Activated naive CD8-positive, alpha-beta T cell treated with anti-CD3 and anti-CD28 coated beads, Interleukin-2, amount 50 U/mL, for 24 hours (primary cell): ENCODE results near the gene IL1RAPL1.
"Not testable (repeated sequence)": the region's sequence is repeated elsewhere in the genome, so short reads cannot be mapped to it uniquely, and the experiment has no call there.

Source experiments
- ATAC-seq: fragments of 150-1000 bp; cut with Tn5 transposase; one replicate; pipeline ENCODE4 v1.10.0; 2021
- DNase-seq: peaks from one replicate; pipeline ENCODE4 v3.0.0; 2021
- H3K27ac Mint-ChIP-seq: one replicate; pipeline ENCODE4 v1.8.0; 2021; ENCODE audit warnings: mild to moderate bottlenecking, mixed read lengths
- H3K27me3 Mint-ChIP-seq: one replicate; pipeline ENCODE4 v1.8.0; 2021; ENCODE audit warnings: mixed read lengths
- H3K36me3 Mint-ChIP-seq: one replicate; pipeline ENCODE4 v1.8.0; 2021; ENCODE audit warnings: low read depth, mixed read lengths
- H3K4me1 Mint-ChIP-seq: one replicate; pipeline ENCODE4 v1.8.0; 2021; ENCODE audit warnings: mixed read lengths
- H3K4me3 Mint-ChIP-seq: one replicate; pipeline ENCODE4 v1.8.0; 2021; ENCODE audit warnings: mild to moderate bottlenecking, moderate library complexity, mixed read lengths
- H3K9me3 Mint-ChIP-seq: one replicate; pipeline ENCODE4 v1.8.0; 2021; ENCODE audit warnings: mixed read lengths

The IL1RAPL1 gene

DNA sequence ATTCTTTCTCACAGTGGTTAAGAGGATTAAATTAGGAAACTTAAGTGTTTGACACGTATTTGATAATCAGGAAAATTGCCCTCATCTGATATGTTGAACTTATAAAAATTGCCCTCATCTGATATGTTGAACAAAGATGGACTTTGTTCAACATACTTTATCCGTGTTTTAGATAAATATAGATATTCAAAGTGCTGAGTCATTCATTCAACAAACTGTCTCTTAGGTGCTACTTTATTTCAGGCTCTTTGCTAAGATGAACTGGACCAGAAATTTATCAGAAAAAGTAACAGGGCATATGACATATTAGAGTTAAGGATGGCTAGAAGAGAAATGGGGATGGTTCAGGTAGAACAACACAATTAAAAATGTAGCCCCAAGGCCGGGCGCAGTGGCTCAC is 81.7 kb downstream of the IL1RAPL1 start:
- Mint-ChIP-seq H3K27me3 (no peaks in the 10 kb centered on the region), H3K4me3 (no peak overlapping the region), H3K9me3 (no peaks in the 10 kb centered on the region), H3K36me3 (no peaks in the 10 kb centered on the region), H3K4me1 (no peaks in the 10 kb centered on the region), H3K27ac (no peak overlapping the region)
- DNase-seq (no peak), ATAC-seq (no peak)

GRCh38 chrX:28670074-28670473 is 82.8 kb downstream of the IL1RAPL1 start:
- no peak for DNase-seq
- Mint-ChIP-seq H3K4me3 (no peak overlapping the region), H3K4me1 (no peaks in the 10 kb centered on the region), H3K9me3 (no peaks in the 10 kb centered on the region), H3K36me3 (no peaks in the 10 kb centered on the region), H3K27ac (no peak overlapping the region), H3K27me3 (no peaks in the 10 kb centered on the region)
- no peak for ATAC-seq

DNA sequence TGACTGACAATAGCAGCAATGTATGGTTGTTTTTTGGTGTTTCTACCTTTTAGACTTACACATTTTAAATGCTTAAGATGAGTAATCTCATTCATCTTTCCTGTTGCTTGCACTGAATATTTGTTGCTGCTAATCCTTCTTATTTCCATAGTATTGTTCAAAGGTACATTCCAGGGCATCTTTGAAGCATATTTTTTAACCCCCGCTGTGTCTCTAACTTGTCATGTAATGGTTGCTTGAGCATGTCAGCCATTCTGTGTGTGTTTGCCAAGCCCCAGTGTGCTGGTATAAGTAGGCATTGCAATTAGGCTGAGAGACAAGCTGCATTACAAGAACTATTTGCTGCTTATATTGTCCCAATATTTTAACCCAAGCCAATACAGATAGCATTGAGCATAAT is 87.9 kb downstream of the IL1RAPL1 start:
- Mint-ChIP-seq H3K4me3 (no peak overlapping the region), H3K36me3 (no peaks in the 10 kb centered on the region), H3K9me3 (no peaks in the 10 kb centered on the region), H3K27ac (no peak overlapping the region), H3K27me3 (no peaks in the 10 kb centered on the region), H3K4me1 (no peaks in the 10 kb centered on the region)
- no peak for ATAC-seq
- DNase-seq = no peak

GRCh38 chrX:28693101-28693500 is 105.9 kb downstream of the IL1RAPL1 start:
- Mint-ChIP-seq H3K4me3 (no peak overlapping the region), H3K36me3 (no peaks in the 10 kb centered on the region), H3K4me1 (no peaks in the 10 kb centered on the region), H3K9me3 (no peaks in the 10 kb centered on the region), H3K27me3 (no peaks in the 10 kb centered on the region), H3K27ac (no peak overlapping the region)
- DNase-seq = no peak
- ATAC-seq = no peak

DNA sequence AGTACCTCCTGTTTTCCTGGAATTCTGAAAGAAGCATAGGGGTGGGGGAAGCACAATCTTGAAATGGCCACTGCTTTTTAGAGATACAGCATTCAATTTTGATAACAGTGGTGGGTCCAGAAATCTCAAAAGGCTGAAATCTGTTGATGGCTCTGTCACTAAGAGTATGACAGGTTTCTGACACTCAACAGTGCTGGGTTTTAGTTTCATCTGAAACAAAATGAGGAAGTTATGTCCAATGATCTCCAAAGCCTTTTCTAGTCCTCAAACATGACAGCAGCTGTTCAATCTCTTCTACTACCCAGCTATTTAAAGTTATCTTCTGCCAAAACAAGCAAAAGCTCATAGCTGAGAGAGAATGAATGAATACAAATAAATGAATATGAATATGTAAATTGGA is 110.5 kb downstream of the IL1RAPL1 start:
- Mint-ChIP-seq H3K4me1 (no peaks in the 10 kb centered on the region), H3K27me3 (no peaks in the 10 kb centered on the region), H3K4me3 (no peak overlapping the region), H3K27ac (no peak overlapping the region), H3K36me3 (no peaks in the 10 kb centered on the region), H3K9me3 (no peaks in the 10 kb centered on the region)
- ATAC-seq (no peak), DNase-seq (no peak)

GRCh38 chrX:28701222-28701621 is 114.0 kb downstream of the IL1RAPL1 start:
- H3K36me3 Mint-ChIP-seq = no peaks in the 10 kb centered on the region
- no peak overlapping the region for H3K27ac Mint-ChIP-seq
- H3K27me3 Mint-ChIP-seq = no peaks in the 10 kb centered on the region
- DNase-seq (no peak), ATAC-seq (no peak)
- no peaks in the 10 kb centered on the region for H3K9me3 Mint-ChIP-seq
- H3K4me3 Mint-ChIP-seq = no peak overlapping the region
- H3K4me1 Mint-ChIP-seq = no peaks in the 10 kb centered on the region

GRCh38 chrX:28706964-28707363 is 119.7 kb downstream of the IL1RAPL1 start:
- peaks cover under 1% of the 10 kb centered on the region for H3K9me3 Mint-ChIP-seq
- H3K4me1 Mint-ChIP-seq = no peaks in the 10 kb centered on the region
- H3K27me3 Mint-ChIP-seq = no peaks in the 10 kb centered on the region
- no peak for DNase-seq
- H3K36me3 Mint-ChIP-seq = no peaks in the 10 kb centered on the region
- no peak for ATAC-seq
- no peak overlapping the region for H3K4me3 Mint-ChIP-seq
- H3K27ac Mint-ChIP-seq = no peak overlapping the region

DNA sequence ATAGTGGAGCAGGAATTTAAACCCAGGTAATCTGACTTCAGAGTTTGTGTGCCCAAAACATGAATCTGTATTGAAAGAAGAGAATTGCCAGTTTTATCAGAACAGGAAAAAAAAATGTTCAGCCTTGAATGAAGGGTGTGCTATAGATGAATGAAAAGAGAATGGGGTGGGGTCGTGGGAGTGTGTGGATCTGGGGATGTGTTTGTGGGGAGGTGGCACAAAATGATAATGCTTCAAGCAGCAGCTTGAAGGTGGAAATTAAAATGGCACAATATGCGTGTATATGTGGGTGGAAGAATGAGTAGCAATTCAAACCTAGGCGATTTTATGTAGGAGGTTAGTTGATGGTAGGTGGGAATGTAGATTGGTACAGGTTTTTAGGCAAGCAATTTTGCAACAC is 122.2 kb downstream of the IL1RAPL1 start:
- DNase-seq (no peak), ATAC-seq (no peak)
- no peak overlapping the region for H3K4me3 Mint-ChIP-seq
- H3K27me3 Mint-ChIP-seq = no peaks in the 10 kb centered on the region
- no peaks in the 10 kb centered on the region for H3K36me3 Mint-ChIP-seq
- H3K4me1 Mint-ChIP-seq = no peaks in the 10 kb centered on the region
- H3K27ac Mint-ChIP-seq = no peak overlapping the region
- H3K9me3 Mint-ChIP-seq = peaks cover 4% of the 10 kb centered on the region

GRCh38 chrX:28717864-28718263 is 130.6 kb downstream of the IL1RAPL1 start:
- Mint-ChIP-seq H3K9me3 (no peaks in the 10 kb centered on the region), H3K4me1 (no peaks in the 10 kb centered on the region), H3K27ac (no peak overlapping the region), H3K4me3 (no peak overlapping the region), H3K27me3 (no peaks in the 10 kb centered on the region), H3K36me3 (no peaks in the 10 kb centered on the region)
- ATAC-seq (no peak), DNase-seq (no peak)

DNA sequence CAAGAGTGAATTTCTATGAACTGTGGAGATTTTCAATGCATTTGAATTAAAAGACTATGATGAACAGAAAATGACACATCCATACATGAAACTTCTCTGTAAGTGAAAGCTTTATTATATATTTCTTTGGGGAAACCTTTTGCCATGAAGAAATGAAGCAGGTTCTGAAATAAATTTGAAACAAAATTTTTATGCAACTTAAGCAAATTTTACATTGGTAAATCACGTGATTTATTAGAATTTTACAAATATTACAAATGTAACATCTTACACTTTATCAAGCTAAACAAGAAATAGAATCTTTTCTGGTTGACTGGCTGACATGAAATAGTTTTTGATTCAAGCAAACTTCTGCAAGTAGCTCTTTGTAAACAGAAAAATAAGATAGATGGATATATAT is 131.2 kb downstream of the IL1RAPL1 start:
- no peak for ATAC-seq
- Mint-ChIP-seq H3K9me3 (no peaks in the 10 kb centered on the region), H3K36me3 (no peaks in the 10 kb centered on the region), H3K4me1 (no peaks in the 10 kb centered on the region), H3K27me3 (no peaks in the 10 kb centered on the region), H3K4me3 (no peak overlapping the region), H3K27ac (no peak overlapping the region)
- DNase-seq = no peak

DNA sequence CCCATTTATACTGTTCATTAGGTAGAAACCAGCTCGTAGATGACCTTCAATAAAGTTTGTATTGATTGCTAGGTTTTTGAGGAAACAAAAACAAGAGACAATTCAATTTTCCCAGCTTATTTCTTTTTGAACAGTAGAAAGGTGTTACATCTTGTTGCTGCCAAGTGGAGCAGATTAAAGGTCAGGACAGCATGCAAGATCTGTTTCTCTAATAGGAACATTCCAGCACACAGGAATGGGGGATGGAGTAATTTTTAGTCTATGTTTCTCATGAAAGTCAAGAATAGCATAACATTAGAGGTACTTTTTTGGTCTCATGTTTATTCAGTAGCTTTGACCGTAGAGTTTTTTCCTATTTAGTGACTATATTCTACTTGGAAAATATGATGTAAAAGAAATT is 132.4 kb downstream of the IL1RAPL1 start:
- no peak for DNase-seq
- Mint-ChIP-seq H3K4me3 (no peak overlapping the region), H3K27me3 (no peaks in the 10 kb centered on the region), H3K27ac (no peak overlapping the region), H3K36me3 (no peaks in the 10 kb centered on the region), H3K9me3 (no peaks in the 10 kb centered on the region), H3K4me1 (no peaks in the 10 kb centered on the region)
- ATAC-seq = no peak

DNA sequence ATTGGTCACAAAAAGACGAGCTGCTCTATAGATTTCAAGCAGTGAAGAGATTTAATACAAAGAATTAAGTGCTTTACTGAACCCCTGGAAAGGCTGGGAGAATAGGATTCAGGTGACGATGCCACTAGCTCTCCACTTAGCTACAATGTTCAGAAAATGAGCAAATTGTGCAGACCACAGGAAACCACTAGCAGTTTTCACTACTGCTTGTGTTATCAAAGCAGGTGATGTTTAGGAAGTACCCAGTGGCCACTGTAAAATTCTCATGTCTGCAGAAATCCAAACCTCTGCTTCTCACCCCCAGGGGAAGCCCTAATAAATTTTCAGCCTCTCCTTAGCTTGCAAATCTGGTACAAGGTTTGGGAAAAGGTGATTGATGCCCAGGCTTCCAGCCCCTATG is 165.1 kb downstream of the IL1RAPL1 start:
- no peaks in the 10 kb centered on the region for H3K27me3 Mint-ChIP-seq
- DNase-seq (no peak), ATAC-seq (no peak)
- no peaks in the 10 kb centered on the region for H3K36me3 Mint-ChIP-seq
- no peak overlapping the region for H3K27ac Mint-ChIP-seq
- no peaks in the 10 kb centered on the region for H3K9me3 Mint-ChIP-seq
- H3K4me3 Mint-ChIP-seq = no peak overlapping the region
- no peaks in the 10 kb centered on the region for H3K4me1 Mint-ChIP-seq

DNA sequence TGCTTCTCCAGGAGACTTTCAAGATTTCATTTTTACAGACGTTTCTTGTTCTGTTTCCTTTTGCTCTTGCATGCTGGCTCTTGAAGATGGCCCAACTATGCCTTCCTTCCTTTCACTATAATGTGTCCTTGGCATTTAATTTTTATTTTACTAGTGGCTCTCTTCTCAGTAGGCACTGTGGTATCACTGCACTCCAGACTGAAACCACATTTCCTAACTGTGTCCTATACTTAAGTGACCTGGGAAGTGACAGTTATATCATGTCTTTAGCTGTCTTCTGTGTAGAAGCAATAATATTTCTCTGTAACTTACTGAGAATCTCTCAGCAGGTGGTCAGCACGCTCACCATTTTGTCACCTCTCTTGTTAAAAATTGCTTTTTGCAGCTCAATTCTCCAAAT is 168.9 kb downstream of the IL1RAPL1 start:
- Mint-ChIP-seq H3K9me3 (no peaks in the 10 kb centered on the region), H3K4me3 (no peak overlapping the region), H3K27me3 (no peaks in the 10 kb centered on the region), H3K4me1 (no peaks in the 10 kb centered on the region), H3K36me3 (no peaks in the 10 kb centered on the region), H3K27ac (no peak overlapping the region)
- DNase-seq = no peak
- no peak for ATAC-seq

DNA sequence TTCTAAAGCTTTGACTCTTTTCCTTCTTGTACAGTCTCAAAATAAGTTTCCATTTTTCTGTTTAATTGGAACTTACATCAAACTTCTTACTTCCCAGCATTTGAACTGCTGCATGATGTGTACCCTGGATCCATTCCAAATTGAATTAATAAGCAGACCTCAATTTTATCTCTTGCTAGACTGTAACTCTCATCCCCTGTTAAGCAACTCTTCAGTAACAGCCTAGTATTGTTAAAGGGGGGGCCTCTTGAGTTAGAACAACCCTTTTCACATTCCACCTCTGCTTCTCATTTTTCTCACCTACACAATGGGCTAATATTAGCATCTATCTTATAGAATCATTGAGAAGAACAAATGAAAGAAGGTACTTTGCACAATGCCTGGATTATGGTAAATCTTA is 169.4 kb downstream of the IL1RAPL1 start:
- Mint-ChIP-seq H3K9me3 (no peaks in the 10 kb centered on the region), H3K36me3 (no peaks in the 10 kb centered on the region), H3K27ac (no peak overlapping the region), H3K27me3 (no peaks in the 10 kb centered on the region), H3K4me1 (no peaks in the 10 kb centered on the region), H3K4me3 (no peak overlapping the region)
- no peak for DNase-seq
- no peak for ATAC-seq

DNA sequence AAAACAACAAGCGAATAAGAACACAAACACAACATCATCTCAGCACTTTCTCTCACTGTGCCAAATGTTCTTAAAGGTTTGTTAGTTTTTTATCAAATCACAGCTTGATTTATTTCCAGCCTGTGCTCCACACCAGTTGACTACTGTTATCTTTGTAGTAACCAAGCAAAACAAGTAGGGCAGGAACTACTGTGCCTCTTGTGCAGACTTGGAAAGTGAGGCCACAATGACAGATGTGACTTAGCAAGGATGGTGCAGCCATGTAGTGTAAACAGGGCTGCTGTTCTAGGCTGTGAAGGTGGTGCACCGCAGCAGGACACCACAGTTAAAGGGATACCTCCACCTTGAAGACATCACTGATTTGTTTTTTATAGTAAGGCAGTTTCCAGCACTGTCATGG is 170.0 kb downstream of the IL1RAPL1 start:
- no peaks in the 10 kb centered on the region for H3K9me3 Mint-ChIP-seq
- ATAC-seq (no peak), DNase-seq (no peak)
- no peak overlapping the region for H3K4me3 Mint-ChIP-seq
- no peak overlapping the region for H3K27ac Mint-ChIP-seq
- no peaks in the 10 kb centered on the region for H3K4me1 Mint-ChIP-seq
- H3K27me3 Mint-ChIP-seq = no peaks in the 10 kb centered on the region
- no peaks in the 10 kb centered on the region for H3K36me3 Mint-ChIP-seq

- not testable (repeated sequence) for DNase-seq, ATAC-seq, H3K9me3 Mint-ChIP-seq, H3K36me3 Mint-ChIP-seq, H3K4me3 Mint-ChIP-seq, H3K4me1 Mint-ChIP-seq, H3K27me3 Mint-ChIP-seq, H3K27ac Mint-ChIP-seq
Observed at GRCh38 chrX:28766561-28766960, 179.3 kb downstream of the IL1RAPL1 start.
